Measurements from ENCODE around the gene TRAPPC12. TPM values are rescaled to one million over a fixed set of nuclear protein-coding genes. Genes with fewer than 3 reads are reported as not detected.
"Not testable (repeated sequence)": the region's sequence is repeated elsewhere in the genome, so short reads cannot be mapped to it uniquely, and the experiment has no call there.

TRAPPC12 gene
- total and polyA plus RNA-seq, 7 experiments from 2014 or later, result 29.8 to 160 (median 104) TPM

DNA sequence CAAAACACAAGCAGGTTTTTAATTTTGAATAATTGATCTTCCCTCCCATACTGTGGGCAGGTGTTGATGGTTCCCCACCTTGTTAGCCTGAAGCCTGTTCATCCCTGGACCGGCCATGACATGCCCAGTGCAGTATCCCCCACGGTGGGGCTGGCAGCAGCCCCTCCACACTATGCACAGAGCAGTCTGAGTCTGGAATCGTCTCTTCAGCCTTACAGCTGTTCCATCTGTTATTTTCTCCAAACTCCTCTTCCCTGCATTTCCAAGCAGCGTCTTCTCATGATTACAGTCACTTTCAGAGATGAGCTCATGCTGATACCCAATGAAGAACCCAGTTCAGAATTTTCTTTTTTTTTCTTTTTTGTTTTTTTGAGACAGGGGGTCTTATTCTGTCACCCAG, 71.7 kb downstream of the TRAPPC12 start:
- Mint-ChIP-seq H3K27me3 (no peaks in the 10 kb centered on the region), H3K36me3 (peaks cover 2 to 66% (median 17%) of the 10 kb centered on the region in 5 donors), H3K9me3 (no peaks in the 10 kb centered on the region), H3K27ac (peak overlapping the region in 1 of 9 donors; percentile 54), H3K4me3 (no peak overlapping the region), H3K4me1 (peaks cover 0 to 7% (median 0%) of the 10 kb centered on the region in 7 donors)
- Histone ChIP-seq H3K4me1 (ENCODE audit: control insufficient read depth in 2 of 2, insufficient read depth in 2 of 2, low read length in 2 of 2) (no peaks in the 10 kb centered on the region), H3K4me3 (ENCODE audit: low read length) (no peak overlapping the region), H3K9me3 (ENCODE audit: control insufficient read depth in 2 of 3, low read length in 3 of 3) (no peaks in the 10 kb centered on the region), H3K36me3 (ENCODE audit: control insufficient read depth in 2 of 3, insufficient read depth in 3 of 3, low read length in 3 of 3) (peaks cover 0 to 76% (median 5%) of the 10 kb centered on the region in 3 experiments), H3K27me3 (ENCODE audit: control insufficient read depth in 2 of 2, insufficient read depth in 2 of 2, low read length in 2 of 2) (no peaks in the 10 kb centered on the region), H3K27ac (ENCODE audit: low read depth, low read length) (no peak overlapping the region)
- ChIA-PET POLR2A (no interaction called here), CTCF (no interaction called here)
- intact Hi-C loops (cut with micrococcal nuclease), result no loop called here
- no peak for DNase-seq
- no peak for ATAC-seq

DNA sequence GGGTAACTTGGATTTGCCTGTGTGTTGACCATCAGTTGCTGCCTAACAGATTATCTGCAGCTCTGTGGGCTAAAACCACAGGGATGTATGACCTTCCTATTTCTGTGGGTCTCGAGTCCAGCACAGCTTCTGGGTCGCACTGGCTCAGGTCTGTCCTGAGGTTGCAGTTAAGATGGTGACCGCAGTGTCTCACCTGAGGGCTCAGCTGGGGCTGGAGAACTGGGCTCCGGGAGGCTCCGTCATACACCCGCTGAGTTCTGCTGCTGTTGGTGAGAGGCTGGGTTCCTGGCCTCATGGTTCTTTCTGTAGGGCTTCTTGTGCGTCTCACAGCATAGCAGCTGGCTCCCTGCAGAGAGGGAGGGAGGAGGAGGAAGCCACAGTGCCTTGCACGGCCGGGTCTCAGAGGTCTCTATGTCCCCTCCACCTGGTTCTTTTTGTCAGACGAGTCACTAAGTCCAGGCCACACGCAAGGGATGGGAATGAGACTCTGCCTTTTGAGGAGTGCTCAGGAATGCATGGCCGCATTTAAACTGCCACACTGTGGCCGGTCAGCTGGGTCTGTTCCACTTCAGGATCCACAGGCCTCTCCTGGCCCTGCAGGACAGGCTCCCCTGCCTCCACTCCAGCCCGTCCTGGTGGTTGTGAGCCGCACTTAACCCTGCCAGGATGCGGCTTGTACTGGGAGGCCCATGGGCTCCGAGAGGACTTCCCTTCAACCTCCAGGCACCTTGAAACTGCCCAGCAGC, 72.6 kb downstream of the TRAPPC12 start:
- no peaks in the 10 kb centered on the region for H3K4me1 ChIP-seq (ENCODE audit: control insufficient read depth in 2 of 2, insufficient read depth in 2 of 2, low read length in 2 of 2)
- peak overlapping the region in 2 of 9 donors; percentile 59 to 69 for H3K27ac Mint-ChIP-seq
- intact Hi-C loops (cut with micrococcal nuclease), result no loop called here
- ChIA-PET CTCF (no interaction called here), POLR2A (no interaction called here)
- H3K27me3 Mint-ChIP-seq, result no peaks in the 10 kb centered on the region
- peaks cover 0 to 76% (median 5%) of the 10 kb centered on the region in 3 experiments for H3K36me3 ChIP-seq (ENCODE audit: control insufficient read depth in 2 of 3, insufficient read depth in 3 of 3, low read length in 3 of 3)
- no peak for DNase-seq
- no peaks in the 10 kb centered on the region for H3K9me3 ChIP-seq (ENCODE audit: control insufficient read depth in 2 of 3, low read length in 3 of 3)
- H3K9me3 Mint-ChIP-seq, result no peaks in the 10 kb centered on the region
- peaks cover 7 to 65% (median 16%) of the 10 kb centered on the region in 5 donors for H3K36me3 Mint-ChIP-seq
- H3K4me3 ChIP-seq (ENCODE audit: low read length), result no peak overlapping the region
- H3K27ac ChIP-seq (ENCODE audit: low read depth, low read length), result no peak overlapping the region
- no peak for ATAC-seq
- no peak overlapping the region for H3K4me3 Mint-ChIP-seq
- no peaks in the 10 kb centered on the region for H3K27me3 ChIP-seq (ENCODE audit: control insufficient read depth in 2 of 2, insufficient read depth in 2 of 2, low read length in 2 of 2)
- H3K4me1 Mint-ChIP-seq, result peaks cover 0 to 7% (median 0%) of the 10 kb centered on the region in 7 donors

DNA sequence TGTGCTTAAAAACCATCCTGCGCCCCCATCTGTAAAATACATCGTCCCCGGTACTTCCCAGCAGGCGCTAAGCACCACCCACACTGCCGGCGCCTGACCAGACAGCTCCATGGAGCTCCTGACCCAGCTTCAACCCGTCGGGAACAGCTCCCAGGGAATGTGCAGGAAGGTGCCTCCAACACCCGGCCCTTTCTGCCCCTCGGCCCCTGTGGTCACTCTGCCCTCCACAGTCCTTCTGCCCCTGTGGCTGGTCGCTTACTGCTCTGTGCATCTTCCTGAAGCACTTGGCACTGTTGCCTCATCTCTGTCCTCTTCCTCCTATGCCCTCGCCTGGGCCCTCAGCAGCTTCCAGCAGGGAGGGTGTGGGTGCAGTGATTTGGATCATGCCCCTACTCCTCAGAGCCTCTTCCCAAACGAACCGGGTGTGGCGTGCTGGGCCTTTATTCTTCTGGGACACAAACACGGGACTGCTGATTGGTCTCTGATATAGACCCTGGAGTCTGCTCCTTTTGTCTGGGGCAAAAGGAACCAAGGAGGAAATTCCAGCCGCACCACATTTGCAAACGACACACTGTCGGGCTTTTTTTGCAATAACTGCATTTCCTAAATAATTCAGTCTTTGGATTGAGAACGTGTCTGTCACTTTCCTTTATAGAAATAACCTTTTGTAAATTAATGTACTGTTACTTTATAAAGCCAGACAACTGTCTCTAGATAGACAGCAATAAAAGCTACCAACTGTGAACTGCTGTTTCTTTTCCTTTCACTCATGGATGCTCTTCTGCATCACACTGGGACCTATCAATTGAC, 73.9 kb downstream of the TRAPPC12 start:
- Mint-ChIP-seq H3K4me1 (peaks cover 0 to 7% (median 0%) of the 10 kb centered on the region in 7 donors), H3K27ac (peak overlapping the region in 2 of 9 donors; percentile 42 to 55), H3K36me3 (peaks cover 7 to 58% (median 13%) of the 10 kb centered on the region in 5 donors), H3K4me3 (no peak overlapping the region), H3K9me3 (no peaks in the 10 kb centered on the region), H3K27me3 (no peaks in the 10 kb centered on the region)
- H3K9me3 ChIP-seq (ENCODE audit: control insufficient read depth in 2 of 3, low read length in 3 of 3), result no peaks in the 10 kb centered on the region
- ChIA-PET POLR2A (no interaction called here), CTCF (no interaction called here)
- ATAC-seq (no peak), DNase-seq (no peak)
- no peak overlapping the region for H3K4me3 ChIP-seq (ENCODE audit: low read length)
- no peak overlapping the region for H3K27ac ChIP-seq (ENCODE audit: low read depth, low read length)
- no peaks in the 10 kb centered on the region for H3K27me3 ChIP-seq (ENCODE audit: control insufficient read depth in 2 of 2, insufficient read depth in 2 of 2, low read length in 2 of 2)
- H3K4me1 ChIP-seq (ENCODE audit: control insufficient read depth in 2 of 2, insufficient read depth in 2 of 2, low read length in 2 of 2), result no peaks in the 10 kb centered on the region
- peaks cover 0 to 72% (median 0%) of the 10 kb centered on the region in 3 experiments for H3K36me3 ChIP-seq (ENCODE audit: control insufficient read depth in 2 of 3, insufficient read depth in 3 of 3, low read length in 3 of 3)
- intact Hi-C loops (cut with micrococcal nuclease), result no loop called here

DNA sequence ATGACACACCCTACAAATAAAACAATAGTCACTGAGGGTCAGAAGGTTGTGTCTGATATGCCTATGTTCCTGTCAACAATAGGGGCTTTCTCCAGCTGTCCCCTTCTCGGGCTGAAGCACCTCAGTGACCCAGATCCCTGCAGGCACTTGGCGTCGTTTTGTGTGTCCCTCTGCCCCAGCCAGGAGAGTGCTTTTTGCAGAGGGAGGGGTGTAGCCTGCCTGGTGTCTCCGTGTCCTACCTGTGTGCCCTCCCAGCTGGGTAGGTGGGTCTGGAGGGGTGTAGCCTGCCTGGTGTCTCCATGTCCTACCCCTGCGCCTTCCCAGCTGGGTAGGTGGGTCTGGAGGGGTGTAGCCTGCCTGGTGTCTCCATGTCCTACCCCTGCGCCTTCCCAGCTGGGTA, 74.5 kb downstream of the TRAPPC12 start:
- H3K27ac ChIP-seq (ENCODE audit: low read depth, low read length); H3K4me1 Mint-ChIP-seq; H3K27me3 Mint-ChIP-seq; H3K4me3 ChIP-seq (ENCODE audit: low read length); H3K9me3 ChIP-seq (ENCODE audit: control insufficient read depth in 2 of 3, low read length in 3 of 3); POLR2A ChIA-PET; H3K4me3 Mint-ChIP-seq; DNase-seq; intact Hi-C loops (cut with micrococcal nuclease); ATAC-seq; H3K9me3 Mint-ChIP-seq; H3K4me1 ChIP-seq (ENCODE audit: control insufficient read depth in 2 of 2, insufficient read depth in 2 of 2, low read length in 2 of 2); H3K27me3 ChIP-seq (ENCODE audit: control insufficient read depth in 2 of 2, insufficient read depth in 2 of 2, low read length in 2 of 2); CTCF ChIA-PET; H3K27ac Mint-ChIP-seq: not testable (repeated sequence)
- H3K36me3 ChIP-seq (ENCODE audit: control insufficient read depth in 2 of 3, insufficient read depth in 3 of 3, low read length in 3 of 3), result peaks cover 0 to 72% (median 0%) of the 10 kb centered on the region in 3 experiments
- peaks cover 7 to 54% (median 12%) of the 10 kb centered on the region in 5 donors for H3K36me3 Mint-ChIP-seq

DNA sequence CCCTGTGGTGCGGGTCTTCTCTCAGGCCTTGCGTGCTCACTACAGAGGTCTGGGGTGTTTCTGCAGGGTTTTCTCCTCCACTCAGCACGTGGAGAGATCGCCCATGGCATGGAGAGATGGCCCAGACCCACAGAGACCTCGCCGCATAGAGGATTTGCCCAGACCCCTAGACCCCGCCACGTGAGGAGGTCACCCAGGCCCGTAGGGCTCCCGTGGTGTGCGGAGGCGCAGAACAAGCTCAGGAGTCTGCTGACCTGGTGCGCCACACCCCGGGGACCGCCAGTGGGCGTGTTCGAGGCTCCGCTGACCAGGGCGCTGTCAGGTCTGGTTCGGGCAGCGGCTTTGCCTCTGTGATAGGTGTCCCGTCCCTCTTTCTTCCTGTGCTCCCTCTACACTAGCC, 75.3 kb downstream of the TRAPPC12 start:
- CTCF ChIA-PET, result interaction anchor here (0.6 kb wide), 1 partner anchor 296 kb away, joined by 4 read pairs; no protein-coding TSS in a partner anchor

DNA sequence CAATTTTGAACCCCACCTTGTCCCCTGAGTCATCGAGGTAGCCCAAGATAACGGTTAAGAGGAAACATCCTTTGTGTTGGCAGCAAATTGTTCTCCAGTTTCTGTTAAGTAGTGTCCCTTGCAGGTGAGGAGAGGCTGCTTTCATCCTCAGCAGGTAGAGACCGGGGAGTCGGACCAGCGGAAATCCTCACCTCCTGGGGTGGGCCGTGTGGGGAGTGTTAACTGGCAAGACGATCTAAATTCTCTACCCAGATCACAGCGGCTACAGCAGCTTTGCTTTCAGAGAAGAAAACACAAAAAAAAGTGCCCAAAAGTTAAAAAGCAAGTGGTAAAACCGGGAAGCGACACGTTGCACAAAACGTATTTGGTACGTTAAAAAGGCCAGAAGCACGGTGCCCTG, 76.6 kb downstream of the TRAPPC12 start:
- Mint-ChIP-seq H3K36me3 (peaks cover 0 to 36% (median 11%) of the 10 kb centered on the region in 5 donors), H3K9me3 (no peaks in the 10 kb centered on the region), H3K27me3 (no peaks in the 10 kb centered on the region), H3K4me1 (peaks cover 0 to 12% (median 7%) of the 10 kb centered on the region in 7 donors), H3K4me3 (no peak overlapping the region), H3K27ac (peak overlapping the region in 1 of 9 donors; percentile 20)
- ATAC-seq, result no peak
- intact Hi-C loops (cut with micrococcal nuclease), result no loop called here
- Histone ChIP-seq H3K4me3 (ENCODE audit: low read length) (no peak overlapping the region), H3K36me3 (ENCODE audit: control insufficient read depth in 2 of 3, insufficient read depth in 3 of 3, low read length in 3 of 3) (peaks cover 0 to 74% (median 0%) of the 10 kb centered on the region in 3 experiments), H3K9me3 (ENCODE audit: control insufficient read depth in 2 of 3, low read length in 3 of 3) (no peaks in the 10 kb centered on the region), H3K27ac (ENCODE audit: low read depth, low read length) (no peak overlapping the region), H3K4me1 (ENCODE audit: control insufficient read depth in 2 of 2, insufficient read depth in 2 of 2, low read length in 2 of 2) (no peaks in the 10 kb centered on the region), H3K27me3 (ENCODE audit: control insufficient read depth in 2 of 2, insufficient read depth in 2 of 2, low read length in 2 of 2) (no peaks in the 10 kb centered on the region)
- ChIA-PET POLR2A (no interaction called here), CTCF (no interaction called here)
- no peak for DNase-seq

More for the DNA sequence above, 75.3 kb downstream of the TRAPPC12 start:
- H3K27me3 Mint-ChIP-seq, result no peaks in the 10 kb centered on the region
- H3K36me3 Mint-ChIP-seq, result peaks cover 4 to 46% (median 12%) of the 10 kb centered on the region in 5 donors
- intact Hi-C loops (cut with micrococcal nuclease), result no loop called here
- POLR2A ChIA-PET, result no interaction called here
- no peak overlapping the region for H3K4me3 ChIP-seq (ENCODE audit: low read length)
- H3K27me3 ChIP-seq (ENCODE audit: control insufficient read depth in 2 of 2, insufficient read depth in 2 of 2, low read length in 2 of 2), result no peaks in the 10 kb centered on the region
- no peak overlapping the region for H3K27ac ChIP-seq (ENCODE audit: low read depth, low read length)
- H3K4me1 ChIP-seq (ENCODE audit: control insufficient read depth in 2 of 2, insufficient read depth in 2 of 2, low read length in 2 of 2), result no peaks in the 10 kb centered on the region
- no peaks in the 10 kb centered on the region for H3K9me3 Mint-ChIP-seq
- ATAC-seq (no peak), DNase-seq (no peak)
- no peak overlapping the region for H3K27ac Mint-ChIP-seq
- H3K36me3 ChIP-seq (ENCODE audit: control insufficient read depth in 2 of 3, insufficient read depth in 3 of 3, low read length in 3 of 3), result peaks cover 0 to 75% (median 0%) of the 10 kb centered on the region in 3 experiments
- H3K4me1 Mint-ChIP-seq, result peaks cover 0 to 7% (median 0%) of the 10 kb centered on the region in 7 donors
- no peak overlapping the region for H3K4me3 Mint-ChIP-seq
- H3K9me3 ChIP-seq (ENCODE audit: control insufficient read depth in 2 of 3, low read length in 3 of 3), result no peaks in the 10 kb centered on the region

Measured in naive thymus-derived CD4-positive, alpha-beta T cell (primary cell).